Measurements from ENCODE around the gene ADGRG6.

DNA sequence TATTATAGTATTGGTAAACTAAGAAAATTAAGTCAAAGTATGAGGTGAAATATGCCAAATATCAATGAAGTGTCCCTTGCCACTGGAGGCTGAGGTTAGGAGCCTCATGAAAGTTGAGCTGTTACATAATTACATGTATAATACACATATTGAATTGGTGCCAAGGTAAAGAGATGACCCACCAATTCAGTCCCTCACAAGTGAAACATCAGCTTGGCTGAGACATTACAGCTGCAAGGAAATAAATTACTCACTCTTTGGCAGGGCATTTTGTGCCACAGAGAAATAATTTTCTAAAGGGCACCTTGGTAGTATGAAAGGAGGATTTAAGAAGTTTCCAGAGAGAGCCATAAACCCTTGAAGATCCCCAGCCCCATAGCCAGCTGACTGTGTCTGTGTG, 127.4 kb downstream of the ADGRG6 start:
- TF ChIP-seq CTCF (IDR thresholded peaks at IDR 0.05 in 8 of 11, conservative IDR thresholded peaks at IDR 0.05 in 3 of 11) (no peak), POLR2A (IDR thresholded peaks at IDR 0.05) (no peak), POLR2AphosphoS5 (IDR thresholded peaks at IDR 0.05) (no peak)
